HG02571 (cell line): ENCODE data around the gene FAM83D.
"Not testable (repeated sequence)": the region's sequence is repeated elsewhere in the genome, so short reads cannot be mapped to it uniquely, and the experiment has no call there.

Experiments
- ATAC-seq: cut with Tn5 transposase; IDR thresholded peaks from one replicate; pipeline ENCODE4 v1.9.1; 2021; ENCODE audit warnings: mild to moderate bottlenecking, moderate library complexity; ENCODE audit not compliant: unreplicated experiment

The FAM83D gene

DNA sequence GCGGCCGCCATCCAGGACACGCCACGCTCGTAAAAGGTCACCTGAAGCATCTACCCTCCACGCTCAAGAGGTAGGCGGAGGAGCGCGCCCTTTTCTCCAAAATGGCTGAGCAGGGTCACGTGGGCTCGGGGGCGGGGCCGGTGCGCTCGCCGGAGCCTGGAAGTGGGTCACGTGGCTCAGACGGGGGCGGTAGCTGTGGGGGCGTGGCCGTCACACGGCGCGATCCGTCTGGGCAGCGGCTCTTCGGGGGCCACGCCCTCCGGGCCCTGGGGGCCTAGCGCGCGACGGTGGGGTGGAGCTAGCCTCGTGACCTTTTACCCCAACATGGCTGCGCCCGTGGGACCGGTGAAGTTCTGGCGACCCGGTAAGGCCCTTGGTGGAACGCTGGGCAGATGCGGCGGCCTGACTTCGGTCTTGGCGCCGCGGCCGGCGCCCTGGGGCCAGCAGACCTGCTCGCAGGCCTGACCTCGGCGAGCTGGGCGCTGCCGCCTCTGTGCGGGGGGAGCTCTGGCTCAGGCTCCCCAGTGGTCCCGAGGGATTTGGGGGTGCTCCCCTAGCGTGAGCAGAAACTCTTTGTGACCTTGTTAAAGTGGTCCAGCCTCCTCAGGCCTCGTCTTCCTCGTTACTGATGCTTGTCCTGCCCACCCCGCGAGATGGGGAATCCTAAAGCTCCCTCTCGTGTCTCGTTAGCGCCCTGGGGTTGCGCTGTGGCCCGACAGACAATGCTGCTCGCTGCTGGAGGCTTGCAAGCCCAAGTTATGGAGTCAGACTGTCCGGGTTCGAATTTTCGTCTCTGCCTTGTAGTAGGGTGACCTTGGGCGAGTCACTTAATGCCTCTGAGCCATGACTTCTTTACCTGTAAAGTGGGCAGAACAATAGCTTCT lies 36.1 kb downstream of the FAM83D start, which contains the start of gene DHX35:
TSS of gene DHX35 (plus strand) at position 301 of the 884 bp plus-strand sequence. CDS start at position 325, 24 bp downstream.
- peak; percentile 94 for ATAC-seq

DNA sequence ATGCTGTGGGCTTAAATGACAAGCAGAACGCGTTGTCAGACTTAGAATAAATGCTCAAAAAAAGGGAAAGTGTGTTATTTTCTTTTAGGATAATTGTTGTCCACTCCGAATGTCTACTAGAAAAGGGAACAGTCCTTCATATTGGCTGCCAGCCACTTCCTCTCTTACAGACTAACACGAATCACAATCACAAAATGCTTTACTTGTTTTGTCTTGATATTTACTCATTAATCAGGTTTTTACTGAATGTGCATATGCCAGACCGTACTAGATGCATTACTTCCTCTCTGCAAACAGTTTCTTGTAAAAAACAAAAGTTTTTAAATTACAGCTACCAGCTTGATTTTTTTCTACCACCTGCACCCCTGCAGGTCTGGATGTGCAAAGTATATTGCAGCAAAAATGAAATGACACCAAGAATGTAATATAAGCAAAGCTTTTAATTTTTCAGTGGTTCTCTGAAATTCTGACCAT lies 36.7 kb downstream of the FAM83D start:
- ATAC-seq, result no peak

GRCh38 chr20:38963745-38964144 lies 37.5 kb downstream of the FAM83D start:
- no peak for ATAC-seq

DNA sequence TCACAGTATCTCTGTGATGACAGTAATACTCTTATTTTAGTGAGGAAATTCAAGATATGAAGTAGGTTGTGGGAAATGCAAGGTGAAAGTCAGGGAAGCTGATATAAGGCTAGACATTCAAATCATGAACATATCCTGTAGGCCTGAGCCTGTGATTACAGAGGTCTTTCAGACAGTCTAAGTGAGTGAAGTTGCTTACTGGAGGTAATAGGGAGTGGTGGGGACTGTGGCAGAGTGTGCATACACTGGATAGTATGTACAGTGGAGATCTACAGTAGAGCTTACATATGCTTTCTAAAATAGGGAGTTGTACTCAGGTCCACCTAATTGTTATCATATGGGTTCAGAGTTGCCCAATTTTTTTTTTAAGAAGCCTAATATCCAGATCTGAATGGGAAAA lies 39.0 kb downstream of the FAM83D start:
- no peak for ATAC-seq

- ATAC-seq, result no peak
These were observed 41.9 kb downstream of the FAM83D start for GRCh38 chr20:38968090-38968489.

DNA sequence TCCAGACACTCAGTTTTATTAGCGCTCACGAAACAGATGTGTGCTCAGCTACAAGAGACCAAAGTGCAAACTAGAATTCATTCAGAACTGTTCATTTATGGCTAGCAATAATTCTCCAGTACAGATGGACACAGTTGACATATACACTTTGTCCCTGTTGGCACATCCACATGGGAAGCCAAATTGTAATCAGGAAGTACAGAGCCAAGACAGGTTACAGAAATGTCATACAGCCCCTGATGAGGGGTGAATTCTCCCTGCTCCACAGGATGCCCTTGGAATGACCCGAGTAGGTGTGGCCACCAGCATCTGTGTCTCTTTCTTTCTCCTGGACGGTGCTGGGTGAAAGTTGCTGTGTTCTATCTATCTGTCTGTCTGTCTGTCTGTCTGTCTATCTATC lies 43.5 kb downstream of the FAM83D start:
- no peak for ATAC-seq

DNA sequence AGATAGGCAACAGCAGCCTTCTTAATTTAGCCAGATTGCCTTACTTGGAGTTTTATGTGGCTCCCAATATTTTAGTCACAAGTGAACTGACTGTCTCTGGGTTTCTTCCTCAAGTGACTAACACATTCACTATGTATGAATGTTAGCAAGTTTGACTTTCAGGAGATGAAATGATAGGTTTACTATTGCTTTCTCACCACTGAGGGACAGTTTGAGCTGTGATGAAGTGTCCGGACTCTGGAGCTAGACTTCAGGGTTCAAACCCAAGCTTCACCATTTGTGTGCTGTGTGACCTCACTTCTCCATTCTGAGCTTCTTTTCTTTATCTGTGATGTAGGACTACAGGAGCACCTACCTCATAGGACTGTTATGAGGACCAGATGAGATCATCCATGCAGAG lies 44.1 kb downstream of the FAM83D start:
- no peak for ATAC-seq

- no peak for ATAC-seq
These were observed 46.9 kb downstream of the FAM83D start for GRCh38 chr20:38973107-38973506.

- no peak for ATAC-seq
These were observed 47.4 kb downstream of the FAM83D start for GRCh38 chr20:38973645-38974044.

- no peak for ATAC-seq
These were observed 49.4 kb downstream of the FAM83D start for GRCh38 chr20:38975539-38976120.

- ATAC-seq, result no peak
These were observed 53.2 kb downstream of the FAM83D start for GRCh38 chr20:38979434-38979833.

- no peak for ATAC-seq
These were observed 53.6 kb downstream of the FAM83D start for GRCh38 chr20:38979842-38980241.

DNA sequence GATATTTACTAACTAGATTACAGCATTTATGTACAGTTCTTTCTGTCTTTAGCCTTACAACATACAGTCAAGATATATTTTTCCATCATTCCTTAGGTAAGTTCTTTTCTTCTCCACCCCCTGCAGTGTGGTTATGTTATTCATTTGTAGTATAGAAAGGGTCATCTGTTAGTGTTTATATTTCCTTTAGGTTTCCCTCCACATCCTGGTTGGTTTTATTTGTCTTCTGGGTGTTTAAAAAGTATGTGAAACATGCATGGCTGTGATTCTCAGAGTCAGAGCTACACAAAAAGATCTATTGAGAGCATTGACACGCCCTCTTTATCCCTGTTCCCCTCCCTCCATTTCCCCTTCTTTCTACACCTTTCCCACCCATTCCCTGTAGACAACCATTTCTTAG lies 56.1 kb downstream of the FAM83D start:
- no peak for ATAC-seq

DNA sequence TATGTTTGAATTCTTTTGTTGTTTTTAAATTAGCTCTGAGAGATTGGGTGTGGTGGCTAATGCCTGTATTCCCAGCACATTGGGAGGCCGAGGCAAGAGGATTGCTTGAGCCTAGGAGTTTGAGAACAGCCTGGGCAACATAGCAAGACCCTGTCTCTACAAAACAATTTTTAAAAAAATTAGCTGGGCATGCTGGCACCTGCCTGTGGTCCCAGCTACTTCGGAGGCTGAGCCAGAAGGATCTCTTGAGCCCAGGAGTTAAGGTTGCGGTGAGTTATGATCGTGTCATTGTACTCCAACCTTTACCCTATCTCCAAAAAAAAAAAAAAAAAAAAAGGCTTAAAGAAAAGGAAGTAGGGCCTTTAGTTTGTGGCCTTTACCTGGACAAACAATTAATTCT lies 58.8 kb downstream of the FAM83D start:
- no peak for ATAC-seq

DNA sequence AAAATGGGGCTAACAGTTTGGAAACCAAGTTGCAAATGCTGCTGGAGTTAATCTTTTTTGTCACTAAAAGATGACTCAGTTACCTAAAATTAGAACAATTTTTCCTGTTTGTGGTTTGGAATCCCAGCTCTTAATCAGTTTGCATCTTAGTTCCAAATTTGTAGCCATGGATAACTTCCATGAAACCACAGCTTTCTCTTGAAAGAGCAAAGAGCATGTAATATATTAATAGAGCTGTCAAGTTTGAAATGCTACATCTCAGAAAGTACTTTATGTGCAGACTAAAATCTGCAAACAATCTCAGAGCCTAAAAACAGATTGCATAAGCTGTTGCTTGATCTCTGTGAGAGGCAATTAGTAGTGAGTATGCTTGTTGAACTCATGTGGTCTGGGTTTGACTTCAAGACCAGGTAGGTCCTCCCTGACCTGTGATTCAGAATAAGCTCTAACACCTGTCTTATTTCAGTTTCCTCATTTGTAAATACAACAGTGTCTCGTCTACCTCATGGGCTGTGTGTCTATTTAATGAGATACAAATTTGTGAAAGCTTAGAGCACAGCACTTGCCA lies 59.5 kb downstream of the FAM83D start:
- no peak for ATAC-seq

DNA sequence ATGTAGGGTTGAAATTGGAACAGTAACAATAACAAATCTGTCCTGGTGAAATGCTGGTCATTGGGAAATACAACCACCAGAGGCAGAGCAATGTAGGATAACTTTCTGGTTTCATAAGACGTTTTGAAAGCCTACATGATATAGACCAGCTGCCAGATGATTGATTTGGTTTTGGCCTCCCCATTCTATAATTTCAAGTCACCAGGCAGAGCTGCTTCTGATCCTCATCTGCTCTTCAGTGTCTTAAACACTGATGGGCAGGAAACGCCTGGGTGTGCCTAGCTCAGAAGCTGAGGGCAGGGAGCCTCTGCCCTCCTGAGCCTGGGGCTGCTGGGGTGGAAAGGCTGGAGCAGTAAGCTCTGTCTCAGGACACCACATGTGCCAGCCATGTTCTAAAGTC lies 60.4 kb downstream of the FAM83D start:
- ATAC-seq, result no peak

GRCh38 chr20:38987777-38988176 lies 61.6 kb downstream of the FAM83D start:
- ATAC-seq, result peak; percentile 84

- ATAC-seq, result no peak
These were observed 64.5 kb downstream of the FAM83D start for GRCh38 chr20:38990728-38991127.

DNA sequence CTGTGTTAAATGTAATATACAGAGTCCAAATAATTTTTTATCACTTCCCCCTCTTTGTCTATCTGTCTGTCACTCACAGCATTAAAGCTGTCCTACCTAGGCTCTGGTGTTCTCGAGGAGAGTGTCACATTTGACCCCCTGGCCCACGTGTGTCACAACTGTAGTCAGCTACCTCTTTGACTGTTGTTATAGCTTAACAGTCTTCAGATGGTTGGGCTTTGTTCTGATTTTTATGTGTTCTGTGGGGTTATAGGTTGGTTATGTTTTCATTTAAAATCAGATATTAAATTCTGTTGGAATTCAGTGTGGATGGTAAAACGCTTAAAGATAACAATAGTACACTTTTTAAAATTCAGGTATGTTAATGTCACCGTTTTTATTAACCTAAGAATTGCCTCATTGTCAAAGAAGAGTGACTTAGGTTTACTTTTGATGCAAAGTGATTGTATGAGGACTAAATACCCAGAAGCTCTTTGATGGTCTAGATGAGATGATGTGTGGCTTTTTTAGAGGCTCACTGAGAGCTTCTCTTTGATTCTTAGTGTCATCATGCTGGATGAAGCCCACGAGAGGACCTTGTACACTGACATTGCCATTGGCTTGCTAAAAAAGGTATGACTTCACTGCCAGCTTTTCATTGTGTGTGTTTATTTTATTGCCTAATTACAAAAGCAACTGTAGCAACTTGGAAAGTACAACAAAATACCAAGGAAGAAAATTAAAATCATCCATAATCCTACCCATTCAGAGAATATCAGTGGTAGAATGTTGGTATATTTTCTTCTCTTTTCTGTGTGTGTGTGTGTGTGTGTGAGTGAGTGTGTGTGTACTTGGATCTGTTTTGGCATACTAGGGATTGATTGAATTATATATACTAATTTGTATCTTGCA lies 65.8 kb downstream of the FAM83D start:
- ATAC-seq, result no peak

DNA sequence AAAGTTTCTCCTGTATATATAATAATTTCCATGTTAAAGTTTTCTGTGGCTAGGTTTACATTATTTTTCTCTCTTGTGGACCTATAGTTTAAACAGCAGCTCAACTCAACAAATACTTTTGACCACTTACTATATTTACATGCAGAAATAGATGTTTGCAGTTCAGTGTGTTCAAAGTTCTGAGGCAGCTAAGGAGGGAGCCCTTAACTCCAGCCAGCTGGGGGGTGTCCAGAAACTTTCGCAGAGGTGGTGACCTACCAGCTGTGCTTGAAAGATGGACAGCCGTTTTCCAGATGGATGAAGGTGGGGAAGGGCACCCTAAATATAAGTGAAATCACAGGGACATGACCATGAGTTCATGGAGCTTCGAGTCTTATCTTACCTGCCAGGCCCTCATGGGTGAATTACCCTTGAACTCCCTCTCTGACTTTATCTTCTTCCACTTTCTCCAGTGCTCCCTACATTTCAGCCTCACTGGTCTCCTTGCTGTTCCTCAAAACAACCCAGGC lies 69.4 kb downstream of the FAM83D start:
- no peak for ATAC-seq

GRCh38 chr20:38996866-38997265 lies 70.6 kb downstream of the FAM83D start:
- ATAC-seq, result not testable (repeated sequence)
